Mucosa of rectum (tissue), 2 donors: Measurements from ENCODE around the gene MTIF3.

Experiments
- H3K27ac ChIP-seq, 2 donors: one replicate each; pipeline ENCODE4 v1.7.0; 2013; ENCODE audit warnings: inconsistent platforms in 2 of 2, low read depth in 2 of 2, low read length in 2 of 2
- H3K27me3 ChIP-seq, 2 donors: one replicate each; pipeline ENCODE4 v1.7.0; 2013; ENCODE audit warnings: low read length in 2 of 2; ENCODE audit not compliant: control insufficient read depth in 2 of 2, insufficient read depth in 2 of 2
- H3K36me3 ChIP-seq, 2 donors: one replicate each; pipeline ENCODE4 v1.7.0; 2013; ENCODE audit warnings: low read length in 2 of 2; ENCODE audit not compliant: control insufficient read depth in 2 of 2, insufficient read depth in 2 of 2
- H3K4me1 ChIP-seq, 2 donors: one replicate each; pipeline ENCODE4 v1.7.0; 2013; ENCODE audit warnings: low read length in 2 of 2, mild to moderate bottlenecking in 1 of 2; ENCODE audit not compliant: control insufficient read depth in 2 of 2, insufficient read depth in 2 of 2
- H3K4me3 ChIP-seq, 2 donors: one replicate each; pipeline ENCODE4 v1.7.0; 2013; ENCODE audit warnings: low read length in 2 of 2
- H3K9ac ChIP-seq, 2 donors: one replicate each; pipeline ENCODE4 v1.7.0; 2013; ENCODE audit warnings: low read length in 2 of 2, low read depth in 1 of 2, mild to moderate bottlenecking in 1 of 2
- H3K9me3 ChIP-seq, 2 donors: one replicate each; pipeline ENCODE4 v1.7.0; 2013; ENCODE audit warnings: low read length in 2 of 2; ENCODE audit not compliant: control insufficient read depth in 2 of 2
- donor health status: healthy.
- donor health status: Normal muscosa, but diverticular disease.

The MTIF3 gene

GRCh38 chr13:27419328-27419727 lies 31.0 kb downstream of the MTIF3 start:
- Histone ChIP-seq H3K4me3 (no peak overlapping the region), H3K27ac (no peak overlapping the region), H3K9me3 (no peaks in the 10 kb centered on the region), H3K36me3 (no peaks in the 10 kb centered on the region), H3K27me3 (peaks cover 0 to 2% of the 10 kb centered on the region in 2 donors), H3K4me1 (peaks cover 2 to 4% of the 10 kb centered on the region in 2 donors), H3K9ac (no peak overlapping the region)

GRCh38 chr13:27415116-27415515 lies 35.2 kb downstream of the MTIF3 start:
- Histone ChIP-seq H3K4me1 (peaks cover 0 to 2% of the 10 kb centered on the region in 2 donors), H3K4me3 (no peak overlapping the region), H3K36me3 (no peaks in the 10 kb centered on the region), H3K9me3 (no peaks in the 10 kb centered on the region), H3K27me3 (peaks cover 0 to 2% of the 10 kb centered on the region in 2 donors), H3K27ac (no peak overlapping the region), H3K9ac (no peak overlapping the region)

- Histone ChIP-seq H3K27ac (no peak overlapping the region), H3K27me3 (peaks cover 0 to 2% of the 10 kb centered on the region in 2 donors)
These were observed 39.0 kb downstream of the MTIF3 start for GRCh38 chr13:27411341-27411740.

GRCh38 chr13:27409013-27409412 lies 41.4 kb downstream of the MTIF3 start:
- H3K27me3 ChIP-seq = no peaks in the 10 kb centered on the region
- no peak overlapping the region for H3K9ac ChIP-seq
- H3K4me1 ChIP-seq = peaks cover 20 to 24% of the 10 kb centered on the region in 2 donors
- no peaks in the 10 kb centered on the region for H3K9me3 ChIP-seq
- no peaks in the 10 kb centered on the region for H3K36me3 ChIP-seq
- H3K27ac ChIP-seq = no peak overlapping the region
- no peak overlapping the region for H3K4me3 ChIP-seq

More at GRCh38 chr13:27411341-27411740, 39.0 kb downstream of the MTIF3 start:
- H3K4me3 ChIP-seq = no peak overlapping the region
- H3K9me3 ChIP-seq = no peaks in the 10 kb centered on the region
- H3K9ac ChIP-seq = no peak overlapping the region
- peaks cover 5% of the 10 kb centered on the region in 2 donors for H3K4me1 ChIP-seq
- no peaks in the 10 kb centered on the region for H3K36me3 ChIP-seq

GRCh38 chr13:27408074-27408473 lies 42.3 kb downstream of the MTIF3 start:
- Histone ChIP-seq H3K36me3 (no peaks in the 10 kb centered on the region), H3K27ac (no peak overlapping the region), H3K4me3 (no peak overlapping the region), H3K9me3 (no peaks in the 10 kb centered on the region), H3K4me1 (peaks cover 25 to 34% of the 10 kb centered on the region in 2 donors), H3K9ac (no peak overlapping the region), H3K27me3 (no peaks in the 10 kb centered on the region)

GRCh38 chr13:27406178-27406939 lies 44.0 kb downstream of the MTIF3 start:
- peaks cover 26 to 45% of the 10 kb centered on the region in 2 donors for H3K4me1 ChIP-seq
- no peaks in the 10 kb centered on the region for H3K27me3 ChIP-seq
- H3K36me3 ChIP-seq = no peaks in the 10 kb centered on the region
- peak overlapping the region in 1 of 2 donors; percentile 23 for H3K27ac ChIP-seq
- no peak overlapping the region for H3K4me3 ChIP-seq
- H3K9me3 ChIP-seq = no peaks in the 10 kb centered on the region
- H3K9ac ChIP-seq = peak overlapping the region in 1 of 2 donors; percentile 7

- H3K36me3 ChIP-seq = no peaks in the 10 kb centered on the region
- no peaks in the 10 kb centered on the region for H3K9me3 ChIP-seq
- peak overlapping the region in 1 of 2 donors; percentile 28 for H3K4me3 ChIP-seq
- no peak overlapping the region for H3K9ac ChIP-seq
- peak overlapping the region; percentile 79 to 83 for H3K27ac ChIP-seq
- H3K4me1 ChIP-seq = peaks cover 28 to 45% of the 10 kb centered on the region in 2 donors
- no peaks in the 10 kb centered on the region for H3K27me3 ChIP-seq
These were observed 44.7 kb downstream of the MTIF3 start for GRCh38 chr13:27405546-27406134.

- Histone ChIP-seq H3K9me3 (no peaks in the 10 kb centered on the region), H3K4me1 (peaks cover 28 to 45% of the 10 kb centered on the region in 2 donors), H3K9ac (peak overlapping the region; percentile 11 to 20), H3K36me3 (no peaks in the 10 kb centered on the region), H3K27ac (peak overlapping the region; percentile 79 to 83), H3K4me3 (peak overlapping the region; percentile 20 to 56), H3K27me3 (no peaks in the 10 kb centered on the region)
These were observed 45.7 kb downstream of the MTIF3 start for GRCh38 chr13:27404680-27405079.

- H3K27me3 ChIP-seq = no peaks in the 10 kb centered on the region
- peaks cover 28 to 51% of the 10 kb centered on the region in 2 donors for H3K4me1 ChIP-seq
- peak overlapping the region; percentile 20 to 56 for H3K4me3 ChIP-seq
- no peaks in the 10 kb centered on the region for H3K9me3 ChIP-seq
- peak overlapping the region in 1 of 2 donors; percentile 20 for H3K9ac ChIP-seq
- H3K36me3 ChIP-seq = no peaks in the 10 kb centered on the region
- H3K27ac ChIP-seq = peak overlapping the region; percentile 79 to 83
These were observed 46.5 kb downstream of the MTIF3 start for GRCh38 chr13:27403727-27404385.

GRCh38 chr13:27403203-27403678 lies 47.1 kb downstream of the MTIF3 start:
- Histone ChIP-seq H3K27ac (peak overlapping the region; percentile 79 to 83), H3K9me3 (no peaks in the 10 kb centered on the region), H3K27me3 (no peaks in the 10 kb centered on the region), H3K9ac (peak overlapping the region in 1 of 2 donors; percentile 16), H3K4me1 (peaks cover 28 to 53% of the 10 kb centered on the region in 2 donors), H3K4me3 (no peak overlapping the region), H3K36me3 (no peaks in the 10 kb centered on the region)
